ENCODE measurements around the gene WDR37.
A peak's percentile ranks its signal among the peaks of the same experiment; 100 is the strongest.

WDR37 gene

GRCh38 chr10:1074748-1075308, 18.6 kb downstream of the WDR37 start:
- DNase-seq: no peak

DNA sequence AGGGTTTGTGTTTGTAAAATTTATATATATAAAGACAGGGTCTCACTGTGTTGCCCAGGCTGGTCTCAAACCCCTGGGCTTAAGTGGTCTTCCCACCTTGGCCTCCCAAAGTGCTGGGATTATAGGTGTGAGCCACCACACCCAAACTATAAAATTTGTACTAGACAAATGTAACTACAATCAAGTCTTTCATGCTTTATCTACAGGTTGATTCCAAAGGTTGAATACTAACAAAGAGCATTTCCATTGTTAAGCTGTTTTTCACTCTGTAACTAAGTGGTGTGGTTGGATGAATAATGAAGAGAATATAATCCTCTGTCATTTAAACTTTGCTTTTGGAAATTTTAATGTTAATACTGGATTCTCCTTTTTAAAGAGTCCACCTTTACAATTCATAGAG, 22.5 kb downstream of the WDR37 start:
- no peak for DNase-seq

GRCh38 chr10:1083581-1083980, 27.4 kb downstream of the WDR37 start:
- DNase-seq: no peak

- DNase-seq: no peak
Observed at GRCh38 chr10:1084011-1084950, 28.1 kb downstream of the WDR37 start.

DNA sequence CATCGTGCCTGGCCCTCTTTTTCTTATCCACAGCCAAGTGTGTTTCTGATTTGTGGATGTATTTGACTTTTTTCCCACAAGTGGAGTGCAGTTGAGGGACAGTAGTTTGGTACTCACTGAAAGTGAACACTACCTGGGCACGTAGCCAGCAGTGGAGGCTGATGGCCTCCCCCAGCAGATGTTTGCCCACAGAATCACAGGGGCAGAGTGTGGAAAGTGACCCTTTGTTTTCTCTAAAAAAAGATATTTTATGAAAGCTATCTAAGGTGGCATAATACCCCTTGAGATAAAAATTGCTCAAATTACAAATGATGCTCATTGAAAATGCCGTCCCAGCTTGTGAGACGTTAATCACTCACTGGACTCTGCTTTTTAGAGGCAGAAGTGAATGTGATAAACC, 29.1 kb downstream of the WDR37 start:
- DNase-seq: no peak

DNA sequence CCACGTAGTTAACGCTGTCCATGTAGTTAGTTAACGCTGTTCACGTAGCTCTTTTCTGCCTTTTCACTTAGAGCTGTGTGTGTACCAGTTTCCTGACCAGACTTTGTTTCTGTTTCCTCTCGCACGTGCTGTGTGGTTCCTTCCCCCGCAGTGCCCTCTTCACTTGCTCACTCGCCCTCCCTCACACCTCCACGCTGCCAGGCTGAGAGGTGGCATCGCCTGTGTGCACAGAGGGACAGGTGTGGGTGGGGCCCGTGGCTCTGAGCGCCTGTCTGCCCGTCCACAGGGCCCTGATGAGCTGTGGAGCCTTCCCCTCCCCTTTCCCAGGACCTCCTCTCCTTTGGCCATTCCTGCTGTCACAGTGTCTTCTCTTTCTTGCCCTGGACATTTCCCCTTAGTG, 30.6 kb downstream of the WDR37 start:
- DNase-seq: peak in 1 of 2 experiments; percentile 34

GRCh38 chr10:1089017-1089689, 33.0 kb downstream of the WDR37 start:
- DNase-seq: no peak

DNA sequence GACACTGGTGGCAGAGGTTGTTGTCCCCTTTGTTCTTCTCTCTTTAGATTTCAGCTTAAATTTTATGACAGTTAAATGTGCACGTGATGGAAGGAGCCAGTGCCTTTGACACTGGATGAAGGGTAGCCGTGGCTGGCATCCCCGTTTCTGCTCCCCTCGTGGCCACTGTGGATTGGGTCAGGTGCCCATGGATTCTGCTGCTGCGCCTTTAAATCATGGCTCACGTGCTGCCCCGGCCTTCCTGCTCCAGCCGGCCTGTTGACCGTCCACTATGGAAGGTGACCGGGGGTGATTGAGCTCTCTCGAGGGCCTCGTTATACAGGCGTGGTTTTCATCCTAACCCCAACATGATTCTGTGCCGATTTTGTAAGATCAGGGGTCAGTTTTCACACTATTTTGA, 34.5 kb downstream of the WDR37 start:
- no peak for DNase-seq

GRCh38 chr10:1093696-1094095, 37.5 kb downstream of the WDR37 start:
- no peak for DNase-seq

DNA sequence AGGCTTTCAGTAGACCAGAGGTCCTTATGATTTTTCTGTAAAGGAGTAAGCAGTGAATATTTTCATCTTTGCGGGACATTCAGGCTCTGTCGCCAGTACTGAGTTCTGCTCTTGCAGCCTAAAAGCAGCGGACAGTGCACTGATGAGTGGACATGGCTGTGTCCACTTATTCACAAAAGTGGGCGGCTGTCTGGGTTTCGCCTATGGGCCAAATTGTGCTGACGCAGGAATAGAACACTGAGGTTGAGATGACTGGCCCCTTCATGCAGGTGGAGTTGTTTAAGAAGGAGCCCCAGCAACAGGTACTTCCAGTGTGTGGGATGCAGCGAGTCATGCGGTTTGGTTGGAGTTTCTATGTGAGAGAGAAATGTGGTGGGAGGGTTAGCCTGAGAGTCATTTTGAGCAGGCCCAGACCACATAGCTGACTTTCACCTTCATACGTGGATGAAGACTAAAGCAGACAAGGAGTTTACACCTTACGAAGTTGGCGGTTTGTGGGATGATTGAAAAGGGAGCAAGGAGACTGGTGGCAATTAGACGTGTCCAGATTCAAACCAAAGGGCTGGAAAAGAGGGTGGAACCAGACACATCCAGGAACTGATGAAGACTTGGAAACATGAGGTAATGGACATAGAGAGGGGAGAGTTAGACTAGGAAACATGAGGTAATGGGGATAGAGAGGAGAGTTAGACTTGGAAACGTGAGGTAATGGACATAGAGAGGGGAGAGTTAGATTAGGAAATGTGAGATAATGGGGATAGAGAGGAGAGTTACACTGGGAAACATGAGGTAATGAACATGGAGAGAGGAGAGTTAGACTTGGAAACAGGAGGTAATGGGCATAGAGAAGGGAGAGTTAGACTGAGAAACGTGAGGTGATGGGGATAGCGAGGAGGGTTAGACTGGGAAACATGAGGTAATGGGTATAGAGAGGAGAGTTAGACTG, 38.2 kb downstream of the WDR37 start:
- no peak for DNase-seq

- no peak for DNase-seq
Observed at GRCh38 chr10:1095498-1095897, 39.3 kb downstream of the WDR37 start.

DNA sequence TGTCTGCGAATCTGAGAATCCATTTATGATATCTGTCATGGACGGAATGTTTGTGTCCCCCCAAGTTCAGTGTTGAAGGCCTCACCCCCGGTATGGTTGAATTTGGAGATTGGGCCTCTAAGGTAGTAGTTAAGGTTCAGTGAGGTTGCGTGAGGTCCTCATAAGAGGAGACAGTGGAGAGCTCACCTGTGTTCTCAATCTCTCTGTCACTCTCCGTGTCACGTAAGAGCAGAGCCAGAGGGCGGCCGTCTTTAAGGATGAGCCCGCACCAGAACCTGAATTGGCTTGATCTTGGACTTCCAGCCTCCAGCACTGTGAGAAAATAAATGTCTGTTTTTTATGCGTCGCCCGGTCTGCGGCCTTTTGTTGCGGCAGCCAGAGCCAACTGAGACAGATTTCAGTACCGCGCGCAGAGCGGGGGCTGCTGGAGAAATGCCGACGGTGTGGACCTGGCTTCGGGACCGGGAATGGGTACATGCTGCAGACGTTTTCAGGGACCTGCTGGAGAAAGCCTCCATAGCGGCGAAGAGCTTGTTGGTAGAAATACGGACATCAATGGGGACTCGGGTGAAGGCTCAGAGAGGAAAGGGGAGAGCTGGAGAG, 40.2 kb downstream of the WDR37 start:
- no peak for DNase-seq

DNA sequence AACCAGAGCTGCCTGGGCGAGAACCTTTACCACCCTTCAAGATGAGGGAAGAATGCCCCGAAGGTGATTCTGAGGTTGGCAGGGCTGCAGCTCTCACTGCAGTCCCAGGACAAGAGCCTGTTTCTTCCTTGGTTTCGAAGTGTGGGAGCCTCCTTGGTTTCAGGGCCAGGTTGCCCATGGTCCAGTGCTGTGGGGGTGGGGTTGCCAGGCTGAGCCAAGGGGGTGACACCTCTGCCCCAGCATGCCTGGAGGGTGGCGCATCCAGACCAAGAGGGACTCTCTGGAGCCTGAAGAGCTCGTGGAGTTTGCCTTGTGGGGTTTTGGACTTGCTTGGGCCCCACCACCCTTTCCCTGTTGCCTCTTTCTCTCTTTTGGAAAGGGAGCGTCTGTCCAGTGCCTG, 41.3 kb downstream of the WDR37 start:
- DNase-seq: no peak

- no peak for DNase-seq
Observed at GRCh38 chr10:1100143-1100542, 44.0 kb downstream of the WDR37 start.

DNA sequence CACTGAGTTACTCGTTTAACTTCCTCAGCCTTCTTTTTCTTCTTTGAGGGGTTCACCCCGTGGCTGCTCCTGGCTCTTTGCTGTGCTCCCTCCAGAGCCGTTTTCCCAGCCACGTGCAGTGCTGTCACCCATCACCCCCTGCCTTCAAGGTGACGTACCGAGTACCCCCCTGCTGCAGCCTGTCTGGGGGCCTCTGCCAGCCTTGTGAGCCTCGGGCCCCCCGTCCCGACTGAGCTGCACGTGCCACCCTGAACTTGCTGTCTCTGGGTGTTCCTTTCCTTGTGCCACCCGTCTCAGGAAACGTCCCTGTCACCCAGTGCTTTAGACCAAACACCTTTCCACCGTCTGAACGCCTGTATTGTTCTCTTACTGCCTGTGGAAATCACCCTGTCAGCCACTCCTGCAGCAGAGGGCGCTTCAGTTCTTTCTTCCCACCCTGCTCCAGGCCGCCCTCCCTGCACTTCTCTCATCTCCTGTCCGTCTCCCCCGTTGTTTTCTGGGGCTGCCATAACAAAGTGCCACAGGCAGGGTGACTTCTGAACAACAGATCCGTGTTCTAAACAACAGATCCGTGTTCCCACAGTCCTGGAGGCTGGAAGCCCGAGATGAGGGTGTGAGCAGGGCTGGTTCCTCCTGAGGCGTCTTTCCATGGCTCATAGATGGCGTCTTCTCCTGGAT, 44.6 kb downstream of the WDR37 start:
- no peak for DNase-seq

- no peak for DNase-seq
Observed at GRCh38 chr10:1101946-1102345, 45.8 kb downstream of the WDR37 start.

GRCh38 chr10:1102416-1102815, 46.2 kb downstream of the WDR37 start:
- no peak for DNase-seq

DNA sequence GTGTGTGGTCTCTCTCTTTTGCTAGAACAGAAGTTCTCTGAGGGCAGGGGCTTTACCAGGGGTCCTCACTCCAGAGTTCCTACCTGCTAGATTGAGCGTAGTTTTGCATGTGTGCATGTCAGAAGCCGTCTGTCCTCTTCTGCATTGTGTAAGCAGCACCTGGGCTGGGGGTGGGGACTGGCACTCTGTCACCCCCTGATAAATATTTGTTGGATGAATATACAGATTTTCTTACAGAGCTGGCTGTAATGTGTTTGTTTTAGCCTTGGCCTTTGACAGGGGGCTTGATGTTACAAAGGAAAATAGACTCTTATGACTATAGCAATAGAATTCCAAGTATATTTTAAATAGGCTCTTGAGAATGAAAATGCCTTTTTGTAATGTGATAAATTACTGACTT, 46.6 kb downstream of the WDR37 start:
- DNase-seq: no peak

DNA sequence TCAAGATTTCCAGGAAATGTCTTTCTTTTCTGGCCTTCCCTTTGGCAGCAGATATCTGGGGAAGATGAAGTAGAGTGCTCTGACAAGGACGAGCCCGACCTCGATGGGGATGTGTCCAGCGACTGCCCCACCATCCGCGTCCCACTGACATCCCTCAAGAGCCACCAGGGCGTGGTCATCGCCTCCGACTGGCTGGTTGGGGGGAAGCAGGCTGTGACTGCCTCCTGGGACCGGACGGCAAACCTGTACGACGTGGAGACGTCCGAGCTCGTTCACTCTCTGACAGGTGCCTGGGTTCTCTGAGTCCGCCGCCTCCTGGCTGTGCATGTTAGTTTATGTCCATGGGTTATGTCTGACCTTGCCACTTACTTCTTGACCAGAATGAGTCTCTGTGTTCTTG, 47.4 kb downstream of the WDR37 start:
- DNase-seq: no peak

DNA sequence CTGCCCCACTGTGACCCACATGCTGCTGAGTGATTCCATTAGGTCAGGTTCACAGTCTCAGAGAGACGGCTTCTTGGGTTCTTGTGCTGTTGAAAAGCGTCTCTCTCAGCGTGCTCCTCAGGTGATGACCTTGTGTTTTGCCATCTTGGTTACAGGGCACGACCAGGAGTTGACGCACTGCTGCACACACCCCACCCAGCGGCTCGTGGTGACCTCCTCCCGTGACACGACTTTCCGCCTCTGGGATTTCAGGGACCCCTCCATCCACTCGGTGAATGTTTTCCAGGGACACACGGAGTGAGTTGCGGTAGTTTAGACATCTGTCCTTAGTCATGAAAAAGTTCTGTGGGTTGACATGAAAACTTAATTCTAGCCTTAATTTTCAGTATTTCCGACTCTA, 48.8 kb downstream of the WDR37 start:
- DNase-seq: no peak

DNA sequence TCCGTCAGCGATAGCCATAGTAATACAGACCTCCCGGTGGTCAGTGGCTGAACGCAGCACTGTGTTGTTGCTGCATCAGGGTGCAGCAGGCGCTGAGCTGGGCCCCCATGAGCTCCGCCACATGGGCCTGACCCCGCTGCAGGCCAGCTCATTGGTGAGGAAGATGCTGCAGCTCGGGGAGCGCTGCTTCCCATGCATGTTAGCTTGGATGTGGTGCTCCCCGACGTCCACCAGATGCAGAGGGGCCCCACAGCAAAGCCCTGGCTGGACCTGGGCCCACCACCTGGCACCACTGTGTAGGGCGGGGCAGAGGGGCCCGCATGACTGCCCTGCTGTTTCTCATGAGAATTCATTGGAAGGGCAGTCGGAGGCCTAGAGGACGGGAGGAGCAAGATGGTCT, 50.8 kb downstream of the WDR37 start:
- no peak for DNase-seq

DNA sequence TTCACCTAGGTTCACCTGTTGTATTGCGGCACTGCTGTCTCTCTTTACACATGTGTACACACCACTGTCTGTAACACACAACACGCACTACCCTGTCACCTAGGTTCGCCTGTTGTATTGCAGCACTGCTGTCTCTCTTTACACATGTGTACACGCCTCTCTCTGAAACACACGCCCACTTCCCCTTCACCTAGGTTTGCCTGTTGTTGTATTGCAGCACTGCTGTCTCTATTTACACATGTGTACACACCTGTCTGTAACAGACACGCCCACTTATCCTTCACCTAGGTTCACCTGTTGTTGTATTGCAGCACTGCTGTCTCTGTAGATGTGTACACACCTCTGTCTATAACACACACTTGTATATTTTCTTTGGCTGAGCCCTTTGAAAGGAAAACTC, 51.5 kb downstream of the WDR37 start:
- no peak for DNase-seq

Measured in NCI-H187 (cell line).